Panc1 (cell line): ENCODE data around the gene NKD1. TPM values are rescaled to one million over a fixed set of nuclear protein-coding genes. Genes with fewer than 3 reads are reported as not detected.

Experiments used
- ATAC-seq: fragments of 200-7000 bp; cut with Tn5 transposase; 2 replicates; pipeline ENCODE4 v1.9.1; 2020; ENCODE audit warnings: mild to moderate bottlenecking, moderate library complexity
- BruUV-seq: library from RNA; stranded (reverse); fragments of 400-500 nt; replicated peaks from 2 replicates; lab custom pipeline; 2021; lab: Mats Ljungman, UMichigan
- CTCF ChIA-PET: fragments of 300-600 bp; sonication (Branson Sonifier 250); formaldehyde crosslinking; loops from one replicate; lab custom pipeline; 2022; ENCODE audit warnings: antibody characterized with exemption; lab: Charles Lee
- POLR2A ChIA-PET: fragments of 300-600 bp; sonication (Branson Sonifier 250); formaldehyde crosslinking; loops from one replicate; lab custom pipeline; 2022; ENCODE audit warnings: antibody characterized with exemption; lab: Charles Lee
- DNase-seq: peaks from one replicate; pipeline ENCODE4 v3.0.0-alpha.2; 2010; ENCODE audit warnings: low read depth, low spot score
- H3K27ac ChIP-seq: 2 replicates; pipeline ENCODE4 v1.5.1; 2011; ENCODE audit warnings: mild to moderate bottlenecking, low read length, inconsistent platforms
- H3K27me3 ChIP-seq: fragments of 200-500 bp; sonication (Bioruptor generic); 2 replicates; pipeline ENCODE4 v1.6.0; 2014; ENCODE audit warnings: low read length, inconsistent platforms; ENCODE audit not compliant: control insufficient read depth, insufficient read depth
- H3K36me3 ChIP-seq: fragments of 200-500 bp; sonication (Bioruptor generic); 2 replicates; pipeline ENCODE4 v1.5.1; 2014; ENCODE audit warnings: inconsistent platforms, mild to moderate bottlenecking, low read length, moderate library complexity; ENCODE audit not compliant: control insufficient read depth, insufficient read depth
- H3K4me1 ChIP-seq: 2 replicates; pipeline ENCODE4 v1.5.1; 2011; ENCODE audit warnings: inconsistent platforms, mild to moderate bottlenecking, low read length, moderate library complexity; ENCODE audit not compliant: control insufficient read depth, insufficient read depth
- H3K4me3 ChIP-seq, 2 experiments: 2 replicates each; pipeline ENCODE4 v1.5.1; 2011 to 2012; ENCODE audit warnings: low read depth in 2 of 2, low read length in 2 of 2, mild to moderate bottlenecking in 2 of 2, inconsistent platforms in 1 of 2, moderate library complexity in 1 of 2
- H3K9me3 ChIP-seq: fragments of 200-500 bp; sonication (Bioruptor generic); 2 replicates; pipeline ENCODE4 v1.5.1; 2014; ENCODE audit warnings: low read depth, mild to moderate bottlenecking, inconsistent platforms, low read length, moderate library complexity; ENCODE audit not compliant: control insufficient read depth, insufficient read depth
- CTCF ChIP-seq: fragments of 450-650 bp; IDR thresholded peaks from 2 replicates; pipeline ENCODE4 v1.5.1; 2017; ENCODE audit warnings: mild to moderate bottlenecking
- POLR2AphosphoS5 ChIP-seq: IDR thresholded peaks from 2 replicates; pipeline ENCODE4 v1.6.1; 2012; ENCODE audit warnings: mild to moderate bottlenecking, low read depth, low read length, moderate library complexity
- REST ChIP-seq, 2 experiments: IDR thresholded peaks; 2 replicates each; pipeline ENCODE4 v1.6.1; 2011 to 2012; ENCODE audit warnings: low read depth in 2 of 2, control low read depth in 1 of 2, low read length in 1 of 2, mild to moderate bottlenecking in 1 of 2, moderate library complexity in 1 of 2; ENCODE audit not compliant: insufficient read depth in 1 of 2
- SIN3A ChIP-seq: IDR thresholded peaks from 2 replicates; pipeline ENCODE4 v1.6.1; 2012; ENCODE audit warnings: low read depth, mild to moderate bottlenecking, low read length, moderate library complexity, borderline replicate concordance; ENCODE audit not compliant: insufficient read depth
- TCF7L2 ChIP-seq: IDR thresholded peaks from 2 replicates; pipeline ENCODE4 v1.6.1; 2011; ENCODE audit warnings: mild to moderate bottlenecking, low read depth, low read length, inconsistent platforms
- in situ Hi-C: cut with HindIII; loops from 2 replicates; pipeline ENCODE4 v1.10.0; 2016; ENCODE audit warnings: low sequenced_read_pairs, low pct_unique_long_range_greater_than_20kb
- intact Hi-C: fragments of 100-400 bp; cut with micrococcal nuclease; formaldehyde crosslinking; loops from one replicate; pipeline ENCODE4 v1.10.0; 2022; ENCODE audit not compliant: unreplicated experiment
- total RNA-seq: library from RNA; stranded (reverse); gene quantifications from one replicate; pipeline ENCODE4 v1.2.1, GENCODE V29; 2021; ENCODE audit not compliant: unreplicated experiment

NKD1 gene
- total RNA-seq, 1 experiment from 2014 or later, result 0.18 TPM

DNA sequence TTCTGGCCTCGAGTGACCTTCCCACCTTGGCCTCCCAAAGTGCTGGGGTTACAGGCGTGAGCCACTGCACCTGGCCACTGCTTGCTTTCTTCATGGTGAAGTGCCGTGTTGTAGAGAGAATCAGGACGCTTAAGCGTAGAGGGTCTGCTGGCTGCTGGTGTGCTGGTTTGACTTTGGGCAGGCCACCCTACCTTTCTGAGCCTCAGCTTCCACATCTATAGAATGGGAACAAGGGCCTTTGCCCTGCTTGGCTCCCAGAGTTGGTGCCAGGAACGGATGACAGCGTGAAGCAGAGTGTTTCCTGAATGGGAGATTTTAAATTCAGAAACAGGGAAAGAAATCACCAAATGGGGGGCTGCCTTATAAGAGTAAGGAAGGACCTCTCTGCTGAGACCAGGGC is 60.9 kb downstream of the NKD1 start:
- ATAC-seq (no peak), DNase-seq (no peak)
- intact Hi-C loops (no loop called here), in situ Hi-C loops (no loop called here)
- Histone ChIP-seq H3K27ac (no peak overlapping the region), H3K36me3 (no peaks in the 10 kb centered on the region), H3K4me3 (no peak overlapping the region), H3K4me1 (no peaks in the 10 kb centered on the region), H3K27me3 (no peaks in the 10 kb centered on the region), H3K9me3 (no peaks in the 10 kb centered on the region)
- ChIA-PET POLR2A (interaction anchor here (0.6 kb wide), 1 partner anchor 234 kb away, joined by 3 read pairs; no protein-coding TSS in a partner anchor), CTCF (no interaction called here)
- no peak for TF ChIP-seq REST (IDR thresholded peaks at IDR 0.05; ENCODE audit: insufficient read depth in 1 of 2, low read depth in 2 of 2, low read length in 1 of 2)
- TF ChIP-seq CTCF, result no peak
- no peak for TF ChIP-seq SIN3A
- no peak for TF ChIP-seq TCF7L2
- no peak for TF ChIP-seq POLR2AphosphoS5
- BruUV-seq, result no TSS peak

DNA sequence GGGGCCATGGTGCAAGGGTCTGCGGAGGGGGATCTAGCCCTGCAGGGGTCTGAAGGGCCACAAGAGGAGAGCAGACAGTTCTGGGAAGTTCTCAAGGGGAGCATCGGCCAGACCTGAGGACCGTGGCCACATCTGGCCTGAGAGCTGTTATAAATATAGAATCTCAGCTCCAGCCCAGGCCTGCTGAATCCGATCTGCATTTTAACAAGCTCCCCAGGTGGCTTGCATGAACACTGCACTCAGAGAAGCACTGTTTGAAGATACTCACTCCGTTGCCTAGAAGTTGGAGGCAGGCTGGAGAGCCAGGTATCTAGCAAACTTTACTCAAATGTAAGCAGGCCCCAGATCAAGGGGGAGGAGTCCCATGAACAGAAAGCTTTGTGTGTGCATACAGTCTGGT is 61.3 kb downstream of the NKD1 start:
- intact Hi-C loops (no loop called here), in situ Hi-C loops (no loop called here)
- Histone ChIP-seq H3K27ac (no peak overlapping the region), H3K36me3 (no peaks in the 10 kb centered on the region), H3K9me3 (no peaks in the 10 kb centered on the region), H3K4me1 (no peaks in the 10 kb centered on the region), H3K4me3 (no peak overlapping the region), H3K27me3 (no peaks in the 10 kb centered on the region)
- DNase-seq (no peak), ATAC-seq (no peak)
- CTCF ChIA-PET, result no interaction called here
- POLR2A ChIA-PET, result interaction anchor here (0.5 kb wide), 1 partner anchor 361 kb away, joined by 4 read pairs; no protein-coding TSS in a partner anchor
- no peak for TF ChIP-seq REST (IDR thresholded peaks at IDR 0.05; ENCODE audit: insufficient read depth in 1 of 2, low read depth in 2 of 2, low read length in 1 of 2)
- TF ChIP-seq POLR2AphosphoS5, result no peak
- TF ChIP-seq CTCF, result no peak
- TF ChIP-seq TCF7L2, result no peak
- no TSS peak for BruUV-seq
